HL-60 (cell line): ENCODE data around the gene IL9R.
"Not testable (repeated sequence)": the region's sequence is repeated elsewhere in the genome, so short reads cannot be mapped to it uniquely, and the experiment has no call there.

Source experiments
- DNase-seq, 2 experiments: peaks; one replicate each; pipeline ENCODE4 v3.0.0-alpha.2; 2010 to 2020; ENCODE audit warnings: low read depth in 1 of 2, low spot score in 1 of 2
- H3K27ac ChIP-seq: fragments of 250-450 bp; sonication (Bioruptor Pico); replicated peaks from 2 replicates; pipeline ENCODE4 v1.5.1; 2020; ENCODE audit warnings: mild to moderate bottlenecking, moderate library complexity
- H3K27me3 ChIP-seq: fragments of 250-450 bp; sonication (Bioruptor Pico); 2 replicates; pipeline ENCODE4 v1.5.1; 2021; ENCODE audit warnings: mild to moderate bottlenecking, moderate library complexity; ENCODE audit not compliant: insufficient read depth, poor library complexity, severe bottlenecking
- H3K4me3 ChIP-seq: replicated peaks from 2 replicates; pipeline ENCODE4 v1.5.1; 2011; ENCODE audit warnings: mild to moderate bottlenecking, control low read depth, low read length; ENCODE audit not compliant: insufficient read depth
- POLR2AphosphoS5 ChIP-seq: IDR thresholded peaks from 2 replicates; pipeline ENCODE4 v1.6.1; 2012; ENCODE audit warnings: low read depth

The IL9R gene

GRCh38 chrX:156024949-156025492, 27.5 kb downstream of the IL9R start:
- H3K27ac ChIP-seq, H3K27me3 ChIP-seq, H3K4me3 ChIP-seq, DNase-seq: not testable (repeated sequence)

DNA sequence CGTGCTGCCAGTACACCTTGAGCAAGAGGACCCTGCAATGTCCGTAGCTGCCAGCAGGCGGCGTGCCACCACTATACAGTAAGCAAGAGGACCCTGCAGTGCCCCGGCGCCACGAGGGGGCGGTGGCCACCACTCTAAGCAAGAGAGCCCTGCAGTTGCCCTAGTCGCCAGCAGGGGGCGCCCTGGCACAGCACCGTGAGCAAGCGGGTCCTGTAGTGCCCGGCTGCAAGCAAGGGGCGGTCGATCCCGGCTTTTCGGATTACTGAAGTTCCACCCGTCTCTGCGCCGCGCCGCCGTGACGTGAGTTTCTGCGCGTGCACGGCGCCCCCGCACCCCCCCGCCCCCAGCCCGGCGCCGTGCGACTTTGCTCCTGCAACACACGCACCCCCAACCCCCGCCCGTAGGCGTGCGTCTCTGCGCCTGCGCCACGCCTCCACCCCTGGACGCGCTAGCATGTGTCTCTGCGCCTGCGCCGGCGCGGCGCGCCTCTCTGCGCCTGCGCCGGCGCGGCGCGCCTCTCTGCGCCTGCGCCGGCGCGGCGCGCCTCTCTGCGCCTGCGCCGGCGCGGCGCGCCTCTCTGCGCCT, 31.2 kb downstream of the IL9R start:
- not testable (repeated sequence) for H3K27me3 ChIP-seq

GRCh38 chrX:156029296-156029695, 31.8 kb downstream of the IL9R start:
- not testable (repeated sequence) for H3K27me3 ChIP-seq, DNase-seq, H3K4me3 ChIP-seq

More for the DNA sequence above, 31.2 kb downstream of the IL9R start:
- H3K27ac ChIP-seq, DNase-seq, H3K4me3 ChIP-seq: not testable (repeated sequence)

GRCh38 chrX:156029707-156030442, 32.4 kb downstream of the IL9R start:
- not testable (repeated sequence) for DNase-seq, H3K27ac ChIP-seq, H3K4me3 ChIP-seq, H3K27me3 ChIP-seq

More at GRCh38 chrX:156029296-156029695, 31.8 kb downstream of the IL9R start:
- not testable (repeated sequence) for H3K27ac ChIP-seq

GRCh38 chrX:156030474-156030873, 33.0 kb downstream of the IL9R start:
- H3K27me3 ChIP-seq, H3K4me3 ChIP-seq, H3K27ac ChIP-seq: not testable (repeated sequence)
- peak in 1 of 2 experiments; percentile 36 for DNase-seq
- peak; percentile 78; the same call in 1 of the 2 replicates for TF ChIP-seq POLR2AphosphoS5
